ENCODE results near the gene ARHGEF7. TPM values are rescaled to one million over a fixed set of nuclear protein-coding genes. Genes with fewer than 3 reads are reported as not detected.
"Not testable (repeated sequence)": the region's sequence is repeated elsewhere in the genome, so short reads cannot be mapped to it uniquely, and the experiment has no call there.

ARHGEF7 gene
- 63.2 TPM for total RNA-seq
- long read RNA-seq, partial matches to known transcripts, result 19 of 30 reads
- long read RNA-seq, other reads (novel, unspliced or antisense), result 11 of 30 reads

GRCh38 chr13:111115061-111115964 lies at the start of gene ARHGEF7:
Gene ARHGEF7, plus strand, starts transcription at chr13:111115310. Its CDS starts 217 bp downstream, at chr13:111115527.
- H3K9me3 ChIP-seq, result no peaks in the 10 kb centered on the region
- peak within 1 kb of the TSS; percentile 65 for H3K4me3 ChIP-seq
- DNase-seq (no peak), ATAC-seq (peak; percentile 55)
- intact Hi-C loops (cut with DNase I), result no loop called here
- peak within 1 kb of the TSS; percentile 72 for H3K27ac ChIP-seq
- H3K27me3 ChIP-seq, result peaks cover 23% of the 10 kb centered on the region
- H3K4me1 ChIP-seq, result peaks cover 20% of the 10 kb centered on the region
- no peak for TF ChIP-seq CTCF (IDR thresholded peaks at IDR 0.05)
- no peaks in the 10 kb centered on the region for H3K36me3 ChIP-seq

- DNase-seq, result peak; percentile 87
- Histone ChIP-seq H3K27me3 (no peaks in the 10 kb centered on the region), H3K9me3 (no peaks in the 10 kb centered on the region), H3K27ac (no peak overlapping the region), H3K36me3 (no peaks in the 10 kb centered on the region), H3K4me1 (no peaks in the 10 kb centered on the region), H3K4me3 (no peak overlapping the region)
- TF ChIP-seq CTCF (IDR thresholded peaks at IDR 0.05), result no peak
- intact Hi-C loops (cut with DNase I), result loop anchor here (5.0 kb wide), 1 partner anchor 157 kb away; no protein-coding TSS in a partner anchor
- ATAC-seq, result peak; percentile 69
These were observed 49.4 kb upstream of the ARHGEF7 start for GRCh38 chr13:111065698-111066097.

- no peak for DNase-seq
- intact Hi-C loops (cut with DNase I), result loop anchor here (5.0 kb wide), 1 partner anchor 156 kb away; no protein-coding TSS in a partner anchor
- Histone ChIP-seq H3K4me3 (peak overlapping the region; percentile 65), H3K36me3 (no peaks in the 10 kb centered on the region), H3K9me3 (no peaks in the 10 kb centered on the region), H3K27me3 (no peaks in the 10 kb centered on the region), H3K4me1 (no peaks in the 10 kb centered on the region), H3K27ac (peak overlapping the region; percentile 30)
- no peak for TF ChIP-seq CTCF (IDR thresholded peaks at IDR 0.05)
- ATAC-seq, result no peak
These were observed 48.6 kb upstream of the ARHGEF7 start for GRCh38 chr13:111066544-111066943.

- ATAC-seq, result no peak
- H3K27me3 ChIP-seq, result no peaks in the 10 kb centered on the region
- peak; percentile 16 for TF ChIP-seq CTCF (IDR thresholded peaks at IDR 0.05)
- peak overlapping the region; percentile 65 for H3K4me3 ChIP-seq
- DNase-seq, result no peak
- intact Hi-C loops (cut with DNase I), result loop anchor here (5.0 kb wide), 1 partner anchor 154 kb away; no protein-coding TSS in a partner anchor
- no peaks in the 10 kb centered on the region for H3K4me1 ChIP-seq
- H3K36me3 ChIP-seq, result no peaks in the 10 kb centered on the region
- H3K27ac ChIP-seq, result no peak overlapping the region
- H3K9me3 ChIP-seq, result no peaks in the 10 kb centered on the region
These were observed 47.1 kb upstream of the ARHGEF7 start for GRCh38 chr13:111068009-111068350.

- H3K9me3 ChIP-seq; H3K27ac ChIP-seq; H3K4me3 ChIP-seq; H3K36me3 ChIP-seq; intact Hi-C loops (cut with DNase I); H3K27me3 ChIP-seq; ATAC-seq; DNase-seq; H3K4me1 ChIP-seq: not testable (repeated sequence)
These were observed 44.0 kb upstream of the ARHGEF7 start for GRCh38 chr13:111071120-111071519.

GRCh38 chr13:111071526-111071925 lies 43.6 kb upstream of the ARHGEF7 start:
- H3K9me3 ChIP-seq; H3K27ac ChIP-seq; intact Hi-C loops (cut with DNase I): not testable (repeated sequence)

More at GRCh38 chr13:111071526-111071925, 43.6 kb upstream of the ARHGEF7 start:
- H3K4me3 ChIP-seq, H3K27me3 ChIP-seq, DNase-seq, H3K36me3 ChIP-seq, H3K4me1 ChIP-seq, ATAC-seq: not testable (repeated sequence)
